Measurements from ENCODE around the gene RBM23. TPM values are rescaled to one million over a fixed set of nuclear protein-coding genes. Genes with fewer than 3 reads are reported as not detected.

The RBM23 gene
- total and polyA plus RNA-seq, 10 of the 15 experiments (the other 5 are each of a cell fraction or from before 2014, with no cell fraction given), result 54.0 to 72.6 (median 61.3) TPM

- TF ChIP-seq EED (IDR thresholded peaks at IDR 0.05; ENCODE audit: low read depth), result no peak
- no peak for TF ChIP-seq EGR1 (IDR thresholded peaks at IDR 0.05; ENCODE audit: borderline replicate concordance in 1 of 2, low read depth in 2 of 2, low read length in 2 of 2)
- TF ChIP-seq RBBP5 (conservative IDR thresholded peaks at IDR 0.05), result no peak
- TF ChIP-seq SMAD1 (IDR thresholded peaks at IDR 0.05; ENCODE audit: low read depth, partially characterized antibody), result no peak
- TF ChIP-seq TARDBP (IDR thresholded peaks at IDR 0.05; ENCODE audit: borderline replicate concordance), result no peak
- TF ChIP-seq NR2C1 (IDR thresholded peaks at IDR 0.05), result peak; percentile 81
- no peak for TF ChIP-seq HDAC2 (IDR thresholded peaks at IDR 0.05)
- TF ChIP-seq TCF12 (IDR thresholded peaks at IDR 0.05; ENCODE audit: low read depth, low read length), result no peak
- no peak for TF ChIP-seq ETV6 (conservative IDR thresholded peaks at IDR 0.05 in 1 of 2, IDR thresholded peaks at IDR 0.05 in 1 of 2; ENCODE audit: borderline replicate concordance in 1 of 2, low read depth in 1 of 2)
- TF ChIP-seq E2F8 (IDR thresholded peaks at IDR 0.05; ENCODE audit: low read depth, partially characterized antibody), result peak; percentile 95
- TF ChIP-seq LARP7 (IDR thresholded peaks at IDR 0.05), result peak; percentile 75; the same call in 1 of the 2 replicates
- no peak for TF ChIP-seq NFXL1 (IDR thresholded peaks at IDR 0.05; ENCODE audit: borderline replicate concordance)
- TF ChIP-seq NFYA (IDR thresholded peaks at IDR 0.05; ENCODE audit: borderline replicate concordance, low read depth, low read length), result peak; percentile 39; the same call in 1 of the 2 replicates
- no peak for TF ChIP-seq ZNF384 (IDR thresholded peaks at IDR 0.05; ENCODE audit: borderline replicate concordance, low read depth, low read length)
- TF ChIP-seq RELA (IDR thresholded peaks at IDR 0.05; ENCODE audit: borderline replicate concordance, partially characterized antibody), result peak; percentile 46
- no peak for TF ChIP-seq ZZZ3 (IDR thresholded peaks at IDR 0.05; ENCODE audit: control insufficient read depth, insufficient read length, low read depth)
- no peak; the same call in 1 of the 2 replicates for TF ChIP-seq SMARCA5 (IDR thresholded peaks at IDR 0.05)
- TF ChIP-seq FOS (IDR thresholded peaks at IDR 0.05; ENCODE audit: borderline replicate concordance, extremely low read depth, insufficient read length), result peak; percentile 19
- peak; percentile 97 for TF ChIP-seq ATF7 (IDR thresholded peaks at IDR 0.05; ENCODE audit: low read depth)
- TF ChIP-seq SUZ12 (IDR thresholded peaks at IDR 0.05; ENCODE audit: unreplicated experiment), result no peak
- peak; percentile 100 for TF ChIP-seq NBN (IDR thresholded peaks at IDR 0.05)
- TF ChIP-seq WRNIP1 (IDR thresholded peaks at IDR 0.05; ENCODE audit: borderline replicate concordance, low read depth, low read length), result no peak; the same call in 1 of the 2 replicates
- peak; percentile 45 for TF ChIP-seq KLF5 (IDR thresholded peaks at IDR 0.05; ENCODE audit: partially characterized antibody)
- no peak for TF ChIP-seq FOXM1 (IDR thresholded peaks at IDR 0.05; ENCODE audit: low read depth, low read length)
- no peak for TF ChIP-seq CHD4 (IDR thresholded peaks at IDR 0.05)
- peak; percentile 61 for TF ChIP-seq MXI1 (IDR thresholded peaks at IDR 0.05; ENCODE audit: low read depth, low read length)
- peak; percentile 73 for TF ChIP-seq SKIL (IDR thresholded peaks at IDR 0.05; ENCODE audit: low read depth, poor library complexity, severe bottlenecking)
These were observed at the start of gene RBM23 (continued) for GRCh38 chr14:22918804-22919600.

Data from GM12878 (cell line).